ENCODE results near the gene FAT1.

DNA sequence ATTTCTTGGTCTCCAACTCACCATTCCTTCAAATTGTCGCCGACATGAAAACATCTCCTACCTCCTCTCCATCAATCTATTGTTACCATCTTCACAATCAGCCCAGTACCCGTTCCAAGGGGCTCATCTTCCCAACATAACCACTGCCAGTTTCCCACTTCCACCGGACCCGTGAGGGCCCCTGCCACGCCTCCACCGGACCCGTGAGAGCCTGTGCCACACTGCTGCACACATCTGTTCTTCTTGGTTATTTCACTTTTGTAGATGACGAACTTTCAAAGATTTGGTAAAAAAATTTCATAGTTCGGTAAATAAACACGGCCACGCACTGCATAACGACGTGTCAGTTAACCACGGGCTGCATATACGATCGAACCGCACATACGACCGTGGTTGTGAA lies 65.0 kb downstream of the FAT1 start:
- TF ChIP-seq, protein P1, sequence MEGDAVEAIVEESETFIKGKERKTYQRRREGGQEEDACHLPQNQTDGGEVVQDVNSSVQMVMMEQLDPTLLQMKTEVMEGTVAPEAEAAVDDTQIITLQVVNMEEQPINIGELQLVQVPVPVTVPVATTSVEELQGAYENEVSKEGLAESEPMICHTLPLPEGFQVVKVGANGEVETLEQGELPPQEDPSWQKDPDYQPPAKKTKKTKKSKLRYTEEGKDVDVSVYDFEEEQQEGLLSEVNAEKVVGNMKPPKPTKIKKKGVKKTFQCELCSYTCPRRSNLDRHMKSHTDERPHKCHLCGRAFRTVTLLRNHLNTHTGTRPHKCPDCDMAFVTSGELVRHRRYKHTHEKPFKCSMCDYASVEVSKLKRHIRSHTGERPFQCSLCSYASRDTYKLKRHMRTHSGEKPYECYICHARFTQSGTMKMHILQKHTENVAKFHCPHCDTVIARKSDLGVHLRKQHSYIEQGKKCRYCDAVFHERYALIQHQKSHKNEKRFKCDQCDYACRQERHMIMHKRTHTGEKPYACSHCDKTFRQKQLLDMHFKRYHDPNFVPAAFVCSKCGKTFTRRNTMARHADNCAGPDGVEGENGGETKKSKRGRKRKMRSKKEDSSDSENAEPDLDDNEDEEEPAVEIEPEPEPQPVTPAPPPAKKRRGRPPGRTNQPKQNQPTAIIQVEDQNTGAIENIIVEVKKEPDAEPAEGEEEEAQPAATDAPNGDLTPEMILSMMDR (IDR thresholded peaks at IDR 0.05), result no peak
- TF ChIP-seq POLR2A (IDR thresholded peaks at IDR 0.05), result no peak
